NCI-H1417 treated with DMSO at 0.1 percent for 48 hours (cell line): ENCODE results near the gene KIF13A.
"Not testable (repeated sequence)": the region's sequence is repeated elsewhere in the genome, so short reads cannot be mapped to it uniquely, and the experiment has no call there.

Experiments used
- DNase-seq: peaks from one replicate; lab custom pipeline; 2025; lab: John Stamatoyannopoulos, UW

Gene KIF13A

GRCh38 chr6:17870300-17871188, 116.9 kb downstream of the KIF13A start:
- DNase-seq = no peak

- DNase-seq = no peak
These were observed 117.7 kb downstream of the KIF13A start for GRCh38 chr6:17869753-17870050.

- DNase-seq = no peak
These were observed 118.3 kb downstream of the KIF13A start for GRCh38 chr6:17869010-17869752.

- DNase-seq = no peak
These were observed 119.6 kb downstream of the KIF13A start for GRCh38 chr6:17867880-17868279.

- DNase-seq = no peak
These were observed 120.5 kb downstream of the KIF13A start for GRCh38 chr6:17866876-17867444.

- DNase-seq = no peak
These were observed 121.4 kb downstream of the KIF13A start for GRCh38 chr6:17865798-17866725.

- DNase-seq = no peak
These were observed 122.2 kb downstream of the KIF13A start for GRCh38 chr6:17865243-17865642.

GRCh38 chr6:17863901-17864754, 123.3 kb downstream of the KIF13A start:
- no peak for DNase-seq

- DNase-seq = no peak
These were observed 126.1 kb downstream of the KIF13A start for GRCh38 chr6:17861361-17861760.

- DNase-seq = no peak
These were observed 127.6 kb downstream of the KIF13A start for GRCh38 chr6:17859846-17860245.

- DNase-seq = no peak
These were observed 128.9 kb downstream of the KIF13A start for GRCh38 chr6:17858584-17858983.

- DNase-seq = not testable (repeated sequence)
These were observed 130.2 kb downstream of the KIF13A start for GRCh38 chr6:17857188-17857587.

- DNase-seq = no peak
These were observed 131.1 kb downstream of the KIF13A start for GRCh38 chr6:17856306-17856705.

- DNase-seq = no peak
These were observed 132.1 kb downstream of the KIF13A start for GRCh38 chr6:17855381-17855780.

GRCh38 chr6:17853533-17853932, 133.9 kb downstream of the KIF13A start:
- DNase-seq = no peak

GRCh38 chr6:17851720-17852161, 135.7 kb downstream of the KIF13A start:
- DNase-seq = no peak

GRCh38 chr6:17851001-17851719, 136.3 kb downstream of the KIF13A start:
- DNase-seq = no peak

- no peak for DNase-seq
These were observed 137.2 kb downstream of the KIF13A start for GRCh38 chr6:17850281-17850680.

- DNase-seq = no peak
These were observed 140.2 kb downstream of the KIF13A start for GRCh38 chr6:17847203-17847760.

GRCh38 chr6:17846762-17847161, 140.7 kb downstream of the KIF13A start:
- no peak for DNase-seq
